Measurements from ENCODE around the gene SLC24A3.

SLC24A3 gene

DNA sequence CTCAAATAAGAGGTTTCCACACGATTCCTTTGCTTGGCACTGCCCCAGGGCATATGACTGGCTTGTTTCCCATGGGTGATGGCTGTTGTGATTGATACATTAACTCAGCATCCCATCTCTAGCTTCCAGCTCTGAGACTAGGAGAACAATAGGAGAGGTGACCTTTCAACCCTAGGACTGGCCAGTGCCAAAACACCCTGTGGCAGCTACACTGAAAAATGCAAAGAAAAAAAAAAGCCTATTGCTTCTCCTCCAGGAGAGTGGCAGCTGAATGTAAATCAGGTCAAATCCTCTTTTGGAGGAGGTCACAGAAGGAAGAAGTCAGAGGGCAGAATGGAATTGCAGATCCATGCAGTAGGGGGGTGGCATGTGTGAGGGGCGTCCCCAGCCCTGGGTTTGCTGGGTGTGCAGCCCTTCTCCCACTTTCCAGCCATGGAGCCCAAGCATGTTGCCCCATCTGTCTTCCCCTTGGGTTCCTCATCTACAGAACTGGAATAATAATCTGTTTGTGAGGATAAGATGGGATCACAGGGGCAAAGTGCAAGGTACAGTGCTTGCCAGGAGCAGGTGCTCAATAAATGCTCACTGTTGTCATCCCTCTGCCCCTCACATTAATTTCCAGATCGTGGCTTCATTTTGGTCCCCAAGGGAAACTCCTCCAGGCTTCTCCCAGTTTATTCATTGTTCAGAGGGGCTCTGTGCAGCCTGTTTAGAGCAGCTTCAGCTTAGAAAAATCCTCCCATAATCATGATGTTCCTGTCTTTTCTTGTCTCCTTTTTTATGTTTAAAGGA is 300.6 kb downstream of the SLC24A3 start:
- peaks cover 4% of the 10 kb centered on the region for H3K27me3 ChIP-seq (replicated peaks; ENCODE audit: control insufficient read depth, insufficient read depth, low read length)
- TF ChIP-seq, protein P1, sequence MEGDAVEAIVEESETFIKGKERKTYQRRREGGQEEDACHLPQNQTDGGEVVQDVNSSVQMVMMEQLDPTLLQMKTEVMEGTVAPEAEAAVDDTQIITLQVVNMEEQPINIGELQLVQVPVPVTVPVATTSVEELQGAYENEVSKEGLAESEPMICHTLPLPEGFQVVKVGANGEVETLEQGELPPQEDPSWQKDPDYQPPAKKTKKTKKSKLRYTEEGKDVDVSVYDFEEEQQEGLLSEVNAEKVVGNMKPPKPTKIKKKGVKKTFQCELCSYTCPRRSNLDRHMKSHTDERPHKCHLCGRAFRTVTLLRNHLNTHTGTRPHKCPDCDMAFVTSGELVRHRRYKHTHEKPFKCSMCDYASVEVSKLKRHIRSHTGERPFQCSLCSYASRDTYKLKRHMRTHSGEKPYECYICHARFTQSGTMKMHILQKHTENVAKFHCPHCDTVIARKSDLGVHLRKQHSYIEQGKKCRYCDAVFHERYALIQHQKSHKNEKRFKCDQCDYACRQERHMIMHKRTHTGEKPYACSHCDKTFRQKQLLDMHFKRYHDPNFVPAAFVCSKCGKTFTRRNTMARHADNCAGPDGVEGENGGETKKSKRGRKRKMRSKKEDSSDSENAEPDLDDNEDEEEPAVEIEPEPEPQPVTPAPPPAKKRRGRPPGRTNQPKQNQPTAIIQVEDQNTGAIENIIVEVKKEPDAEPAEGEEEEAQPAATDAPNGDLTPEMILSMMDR (IDR thresholded peaks at IDR 0.05; ENCODE audit: insufficient read depth, low read length, poor library complexity, severe bottlenecking) = no peak
- no peak for DNase-seq (ENCODE audit: extremely low read depth, insufficient read length)
- H3K36me3 ChIP-seq (ENCODE audit: control insufficient read depth, insufficient read depth, low read length) = no peaks in the 10 kb centered on the region
- no peak overlapping the region for H3K4me3 ChIP-seq (replicated peaks; ENCODE audit: low read depth, low read length)

DNA sequence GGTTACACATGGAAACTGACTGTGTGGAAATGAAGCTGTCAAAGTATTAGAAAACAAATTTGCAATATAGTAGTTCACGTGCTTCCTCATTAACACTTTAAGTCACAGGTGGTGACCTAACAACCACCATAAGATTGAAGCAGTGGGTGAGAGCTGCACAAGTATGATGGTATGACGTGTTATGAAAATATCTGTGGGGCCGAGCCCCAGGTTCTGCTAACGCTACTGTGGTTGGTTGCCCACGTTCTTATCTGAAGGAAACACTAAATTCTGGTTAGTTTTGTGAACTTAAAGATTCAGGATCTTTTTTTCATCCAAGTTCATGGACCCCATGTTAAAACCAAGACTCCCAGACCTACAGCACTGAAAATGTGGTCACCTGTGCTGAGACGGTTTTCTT is 302.6 kb downstream of the SLC24A3 start:
- peaks cover 3% of the 10 kb centered on the region for H3K27me3 ChIP-seq (replicated peaks; ENCODE audit: control insufficient read depth, insufficient read depth, low read length)
- H3K36me3 ChIP-seq (ENCODE audit: control insufficient read depth, insufficient read depth, low read length) = no peaks in the 10 kb centered on the region
- no peak overlapping the region for H3K4me3 ChIP-seq (replicated peaks; ENCODE audit: low read depth, low read length)
- TF ChIP-seq, protein P1 (IDR thresholded peaks at IDR 0.05; ENCODE audit: insufficient read depth, low read length, poor library complexity, severe bottlenecking) = no peak
- no peak for DNase-seq (ENCODE audit: extremely low read depth, insufficient read length)

DNA sequence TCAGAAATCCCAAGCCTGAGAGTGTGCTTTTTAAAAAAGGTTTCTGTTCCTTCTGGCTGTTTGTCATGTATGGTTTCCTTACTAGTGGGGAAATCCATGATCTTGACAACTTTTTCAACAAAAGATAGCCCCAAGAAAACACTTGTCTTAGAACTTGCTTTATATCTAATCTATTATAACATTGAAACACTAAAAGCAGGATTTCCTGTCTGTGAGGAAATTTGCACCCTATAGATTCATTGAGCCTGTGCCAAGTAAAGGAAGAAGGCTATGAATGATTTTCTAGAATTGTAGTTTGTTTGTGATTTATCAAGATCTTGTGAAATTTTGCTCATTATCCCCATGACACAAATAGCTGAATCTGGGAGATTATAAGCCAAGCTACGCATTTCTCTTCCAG is 307.0 kb downstream of the SLC24A3 start:
- H3K27me3 ChIP-seq (replicated peaks; ENCODE audit: control insufficient read depth, insufficient read depth, low read length) = peaks cover 1% of the 10 kb centered on the region; the same call in 1 of the 2 replicates
- no peak overlapping the region for H3K4me3 ChIP-seq (replicated peaks; ENCODE audit: low read depth, low read length)
- TF ChIP-seq, protein P1 (IDR thresholded peaks at IDR 0.05; ENCODE audit: insufficient read depth, low read length, poor library complexity, severe bottlenecking) = no peak
- no peaks in the 10 kb centered on the region for H3K36me3 ChIP-seq (ENCODE audit: control insufficient read depth, insufficient read depth, low read length)
- no peak for DNase-seq (ENCODE audit: extremely low read depth, insufficient read length)

DNA sequence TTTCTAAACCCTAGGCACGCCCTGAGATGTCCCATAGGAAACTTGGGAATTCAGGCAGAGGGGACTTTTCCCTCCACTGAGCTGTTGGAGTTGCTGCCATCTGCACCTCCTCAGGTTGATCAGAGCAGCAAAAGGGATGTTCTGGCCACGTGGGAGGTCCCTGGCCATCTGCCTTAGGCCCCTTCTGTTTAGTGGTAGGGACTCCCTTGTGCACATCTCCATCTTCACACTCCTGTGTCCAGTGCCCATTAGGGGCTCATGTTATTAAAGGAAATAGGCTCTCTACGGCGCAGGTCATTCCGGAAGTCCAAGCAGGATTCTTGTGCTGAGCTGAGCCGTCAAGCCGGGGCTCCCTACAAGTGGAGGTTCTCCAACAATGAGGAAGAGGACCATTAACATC is 307.8 kb downstream of the SLC24A3 start:
- DNase-seq (ENCODE audit: extremely low read depth, insufficient read length) = no peak
- no peak overlapping the region for H3K4me3 ChIP-seq (replicated peaks; ENCODE audit: low read depth, low read length)
- TF ChIP-seq, protein P1 (IDR thresholded peaks at IDR 0.05; ENCODE audit: insufficient read depth, low read length, poor library complexity, severe bottlenecking) = no peak
- H3K27me3 ChIP-seq (replicated peaks; ENCODE audit: control insufficient read depth, insufficient read depth, low read length) = peaks cover 1% of the 10 kb centered on the region; the same call in 1 of the 2 replicates
- H3K36me3 ChIP-seq (ENCODE audit: control insufficient read depth, insufficient read depth, low read length) = no peaks in the 10 kb centered on the region

DNA sequence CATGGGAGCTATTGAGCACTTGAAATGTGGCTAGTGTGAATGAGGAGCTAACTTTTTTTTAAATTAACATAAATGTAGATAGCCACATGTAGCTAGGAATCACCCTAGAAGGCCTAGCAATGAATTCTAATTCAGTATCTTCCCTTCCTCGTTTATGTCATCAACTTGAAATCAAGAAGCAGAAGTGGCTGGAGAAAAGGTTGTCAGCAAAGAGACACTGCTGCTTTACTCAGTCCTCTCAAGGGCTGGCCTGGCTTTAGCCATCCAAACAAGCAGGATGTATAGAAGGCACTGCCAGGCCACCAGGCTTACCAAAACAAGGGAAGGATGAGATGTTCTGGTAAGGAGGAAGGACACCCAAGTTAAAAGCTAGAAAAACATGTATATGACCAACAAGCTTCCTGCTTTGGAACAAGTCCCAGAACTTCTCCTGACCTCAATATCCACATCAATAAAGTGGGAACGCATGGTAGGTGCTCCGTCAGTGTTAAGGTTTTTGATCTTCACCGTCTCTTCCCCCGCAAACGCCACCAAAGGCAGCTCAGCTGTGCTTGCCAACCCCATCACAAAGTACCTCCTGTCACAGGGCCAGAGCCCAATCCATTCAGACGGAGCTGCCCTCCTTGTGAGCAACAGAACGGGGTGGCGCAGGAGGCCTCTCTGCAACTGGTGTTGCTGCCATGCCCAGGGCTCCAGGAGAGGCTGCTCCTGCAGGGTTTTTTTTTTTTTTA is 309.8 kb downstream of the SLC24A3 start:
- Histone ChIP-seq H3K27me3 (replicated peaks; ENCODE audit: control insufficient read depth, insufficient read depth, low read length) (peaks cover 1% of the 10 kb centered on the region; the same call in 1 of the 2 replicates), H3K4me3 (replicated peaks; ENCODE audit: low read depth, low read length) (no peak overlapping the region), H3K36me3 (ENCODE audit: control insufficient read depth, insufficient read depth, low read length) (no peaks in the 10 kb centered on the region)
- no peak for DNase-seq (ENCODE audit: extremely low read depth, insufficient read length)
- TF ChIP-seq, protein P1 (IDR thresholded peaks at IDR 0.05; ENCODE audit: insufficient read depth, low read length, poor library complexity, severe bottlenecking) = no peak
